A549 (cell line): ENCODE data around the gene MESP1. TPM values are rescaled to one million over a fixed set of nuclear protein-coding genes. Genes with fewer than 3 reads are reported as not detected.

ENCODE experiments used
- ATAC-seq, 2 experiments: fragments of 200-7000 bp in 1 of 2; fragments of >200 bp in 1 of 2; cut with Nextera tagmentation in 1 of 2; cut with Tn5 transposase in 1 of 2; 3 replicates each; pipeline versions ENCODE4 v1.8.0 to v1.9.1; 2018 to 2020; ENCODE audit warnings: mild to moderate bottlenecking in 1 of 2, moderate library complexity in 1 of 2
- CTCF ChIA-PET: fragments of 300-600 bp; sonication (Branson Sonifier 250); formaldehyde crosslinking; extraction: SDS; loops from one replicate; lab custom pipeline; 2021; ENCODE audit warnings: antibody characterized with exemption, inconsistent platforms; lab: Yijun Ruan, JAX
- POLR2A ChIA-PET: fragments of 350-600 bp; formaldehyde crosslinking; extraction: SDS; loops from one replicate; lab custom pipeline; 2021; ENCODE audit warnings: antibody characterized with exemption, inconsistent platforms; lab: Yijun Ruan, JAX
- DNase-seq, 2 experiments: peaks; one replicate each; pipeline versions ENCODE4 v3.0.0 to v3.0.0-alpha.2; 2011 to 2016; ENCODE audit warnings: low read depth in 1 of 2, low spot score in 1 of 2
- FAIRE-seq: peaks from 2 replicates; lab custom pipeline; 2011; peaks lifted over from hg19 to GRCh38; lab: Jason Lieb, UNC
- H3K27ac ChIP-seq, 2 experiments: fragments of >200 bp; sonication (Bioruptor Twin); formaldehyde crosslinking; 3 replicates each; pipeline ENCODE4 v1.5.1; 2016 to 2017
- H3K4me1 ChIP-seq: fragments of >200 bp; sonication (Bioruptor Twin); formaldehyde crosslinking; 3 replicates; pipeline ENCODE4 v1.6.1; 2016
- H3K4me2 ChIP-seq: fragments of >200 bp; sonication (Bioruptor Twin); formaldehyde crosslinking; 3 replicates; pipeline ENCODE4 v1.6.1; 2016
- H3K4me3 ChIP-seq: fragments of >200 bp; sonication (Bioruptor Twin); formaldehyde crosslinking; 3 replicates; pipeline ENCODE4 v1.5.1; 2016
- H3K9me3 ChIP-seq: fragments of >200 bp; sonication (Bioruptor Twin); formaldehyde crosslinking; 3 replicates; pipeline ENCODE4 v1.6.1; 2016
- BHLHE40 ChIP-seq: IDR thresholded peaks from 2 replicates; pipeline ENCODE4 v1.6.1; 2012; ENCODE audit warnings: low read depth, low read length, inconsistent platforms
- CBX2 ChIP-seq: fragments of 200-600 bp; sonication (generic); IDR thresholded peaks from 2 replicates; pipeline ENCODE4 v1.6.1; 2016; ENCODE audit warnings: low read depth, mild to moderate bottlenecking, borderline replicate concordance
- CHD4 ChIP-seq: fragments of 200-600 bp; sonication (generic); IDR thresholded peaks from 2 replicates; pipeline ENCODE4 v1.6.1; 2016; ENCODE audit warnings: antibody characterized with exemption, mild to moderate bottlenecking, borderline replicate concordance
- EHMT2 ChIP-seq: fragments of 200-600 bp; sonication (generic); IDR thresholded peaks from 2 replicates; pipeline ENCODE4 v1.6.1; 2016; ENCODE audit warnings: antibody characterized with exemption, low read depth, mild to moderate bottlenecking, moderate library complexity
- EP300 ChIP-seq, 2 experiments: fragments of >200 bp; sonication (Bioruptor Twin); formaldehyde crosslinking; IDR thresholded peaks; 2 replicates in 1 of 2; 3 replicates in 1 of 2; pipeline ENCODE4 v1.6.1; 2016 to 2017
- FOSB ChIP-seq: fragments of 250-450 bp; sonication (Bioruptor Pico); IDR thresholded peaks from 2 replicates; pipeline ENCODE4 v1.5.0; 2020; ENCODE audit warnings: mild to moderate bottlenecking, moderate library complexity
- FOXS1 ChIP-seq: fragments of 250-450 bp; sonication (Bioruptor Pico); IDR thresholded peaks from 2 replicates; pipeline ENCODE4 v1.5.0; 2020; ENCODE audit warnings: mild to moderate bottlenecking, moderate library complexity
- GATA3 ChIP-seq: IDR thresholded peaks from 2 replicates; pipeline ENCODE4 v1.6.1; 2012; ENCODE audit warnings: borderline replicate concordance
- HDAC2 ChIP-seq: fragments of 200-600 bp; sonication (generic); IDR thresholded peaks from 2 replicates; pipeline ENCODE4 v1.6.1; 2016
- HEYL ChIP-seq: fragments of 250-450 bp; sonication (Bioruptor Pico); IDR thresholded peaks from 2 replicates; pipeline ENCODE4 v1.8.0; 2021; ENCODE audit warnings: mild to moderate bottlenecking, moderate library complexity
- HOXB5 ChIP-seq: fragments of 250-450 bp; sonication (Bioruptor Pico); IDR thresholded peaks from 2 replicates; pipeline ENCODE4 v1.5.0; 2020; ENCODE audit warnings: mild to moderate bottlenecking, moderate library complexity
- JUN ChIP-seq, 2 experiments: fragments of >200 bp; sonication (Bioruptor Twin); formaldehyde crosslinking; IDR thresholded peaks; 2 replicates in 1 of 2; 3 replicates in 1 of 2; pipeline ENCODE4 v1.6.1; 2016 to 2017
- MYC ChIP-seq: IDR thresholded peaks from 2 replicates; pipeline ENCODE4 v1.6.1; 2012; ENCODE audit warnings: mild to moderate bottlenecking, inconsistent platforms, low read length, improper control_type of control experiment, borderline replicate concordance
- POLR2A ChIP-seq: IDR thresholded peaks from 2 replicates; pipeline ENCODE4 v1.6.1; 2012; ENCODE audit warnings: mild to moderate bottlenecking, low read length
- RAD21 ChIP-seq, 2 experiments: fragments of >200 bp in 1 of 2; sonication (Bioruptor Twin) in 1 of 2; formaldehyde crosslinking in 1 of 2; IDR thresholded peaks in 1 of 2; conservative IDR thresholded peaks in 1 of 2; 2 replicates in 1 of 2; 3 replicates in 1 of 2; pipeline ENCODE4 v1.6.1; 2012 to 2018; ENCODE audit warnings: inconsistent platforms in 1 of 2
- RCOR1 ChIP-seq: fragments of 150-350 bp; IDR thresholded peaks from 2 replicates; pipeline ENCODE4 v1.6.1; 2014; ENCODE audit warnings: antibody characterized with exemption, low read length, low read depth
- WGBS: methylation state at CpG from one replicate; pipeline ENCODE4 v1.1.6; 2017; ENCODE audit errors: missing lambda C conversion rate; 5-methylcytosine and 5-hydroxymethylcytosine counted together
- polyA plus RNA-seq, 4 experiments: library from polyadenylated mRNA; depleted of rRNA in 3 of 4; stranded (reverse); fragments of >200 nt; fragmentation: RNase III in 1 of 4; extraction: RNeasy Plus Mini Kit Qiagen cat#74134 plus additional on column Dnase treatment in 1 of 4; gene quantifications; 2 replicates in 3 of 4; 3 replicates in 1 of 4; pipeline ENCODE4 v1.2.3, GENCODE V29; 2011 to 2017
- TF ChIP-seq, protein P1 (sequence below): fragments of 200-600 bp; sonication (generic); IDR thresholded peaks from 2 replicates; pipeline ENCODE4 v1.6.1; 2016; ENCODE audit warnings: antibody characterized with exemption, mild to moderate bottlenecking, moderate library complexity
- TF ChIP-seq, protein P2 (sequence below): fragments of 250-450 bp; sonication (Bioruptor Pico); IDR thresholded peaks from 2 replicates; pipeline ENCODE4 v1.5.0; 2021; ENCODE audit warnings: mild to moderate bottlenecking, moderate library complexity, borderline replicate concordance
- TF ChIP-seq, protein P3 (sequence below): IDR thresholded peaks from 2 replicates; pipeline ENCODE4 v1.6.1; 2012
- TF ChIP-seq, protein P4 (sequence below): IDR thresholded peaks from 2 replicates; pipeline ENCODE4 v1.6.1; 2012
- TF ChIP-seq, protein P5 (sequence below): fragments of 250-450 bp; sonication (Bioruptor Pico); IDR thresholded peaks from 2 replicates; pipeline ENCODE4 v1.5.0; 2020; ENCODE audit warnings: low read depth, mild to moderate bottlenecking, moderate library complexity

MESP1 gene
- polyA plus RNA-seq, 2 of the 4 experiments (the other 2 are of a cell fraction) = 1.2 to 2.7 TPM

DNA sequence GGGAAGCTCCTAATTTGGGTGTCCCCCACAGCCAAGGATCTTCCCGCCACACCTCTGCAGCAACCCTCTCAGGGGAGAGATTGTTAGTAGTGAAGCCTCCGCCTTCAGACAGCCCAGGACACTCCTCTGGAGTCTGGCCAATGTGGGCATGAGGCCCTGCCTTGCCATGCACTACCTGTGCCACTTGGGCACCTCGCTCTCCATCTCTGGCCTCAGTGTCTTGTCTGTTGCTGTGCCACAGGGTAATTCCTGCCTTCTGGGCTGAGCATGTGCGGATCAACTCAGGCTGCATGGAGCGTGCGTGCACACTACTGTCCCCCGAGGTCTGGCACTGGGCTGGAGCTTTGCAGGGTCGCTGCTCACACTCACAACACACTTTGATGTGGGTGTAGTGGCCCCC lies 7.9 kb upstream of the MESP1 start (continued):
- TF ChIP-seq, protein P1, sequence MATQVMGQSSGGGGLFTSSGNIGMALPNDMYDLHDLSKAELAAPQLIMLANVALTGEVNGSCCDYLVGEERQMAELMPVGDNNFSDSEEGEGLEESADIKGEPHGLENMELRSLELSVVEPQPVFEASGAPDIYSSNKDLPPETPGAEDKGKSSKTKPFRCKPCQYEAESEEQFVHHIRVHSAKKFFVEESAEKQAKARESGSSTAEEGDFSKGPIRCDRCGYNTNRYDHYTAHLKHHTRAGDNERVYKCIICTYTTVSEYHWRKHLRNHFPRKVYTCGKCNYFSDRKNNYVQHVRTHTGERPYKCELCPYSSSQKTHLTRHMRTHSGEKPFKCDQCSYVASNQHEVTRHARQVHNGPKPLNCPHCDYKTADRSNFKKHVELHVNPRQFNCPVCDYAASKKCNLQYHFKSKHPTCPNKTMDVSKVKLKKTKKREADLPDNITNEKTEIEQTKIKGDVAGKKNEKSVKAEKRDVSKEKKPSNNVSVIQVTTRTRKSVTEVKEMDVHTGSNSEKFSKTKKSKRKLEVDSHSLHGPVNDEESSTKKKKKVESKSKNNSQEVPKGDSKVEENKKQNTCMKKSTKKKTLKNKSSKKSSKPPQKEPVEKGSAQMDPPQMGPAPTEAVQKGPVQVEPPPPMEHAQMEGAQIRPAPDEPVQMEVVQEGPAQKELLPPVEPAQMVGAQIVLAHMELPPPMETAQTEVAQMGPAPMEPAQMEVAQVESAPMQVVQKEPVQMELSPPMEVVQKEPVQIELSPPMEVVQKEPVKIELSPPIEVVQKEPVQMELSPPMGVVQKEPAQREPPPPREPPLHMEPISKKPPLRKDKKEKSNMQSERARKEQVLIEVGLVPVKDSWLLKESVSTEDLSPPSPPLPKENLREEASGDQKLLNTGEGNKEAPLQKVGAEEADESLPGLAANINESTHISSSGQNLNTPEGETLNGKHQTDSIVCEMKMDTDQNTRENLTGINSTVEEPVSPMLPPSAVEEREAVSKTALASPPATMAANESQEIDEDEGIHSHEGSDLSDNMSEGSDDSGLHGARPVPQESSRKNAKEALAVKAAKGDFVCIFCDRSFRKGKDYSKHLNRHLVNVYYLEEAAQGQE = no peak
- no peak for TF ChIP-seq FOXS1

DNA sequence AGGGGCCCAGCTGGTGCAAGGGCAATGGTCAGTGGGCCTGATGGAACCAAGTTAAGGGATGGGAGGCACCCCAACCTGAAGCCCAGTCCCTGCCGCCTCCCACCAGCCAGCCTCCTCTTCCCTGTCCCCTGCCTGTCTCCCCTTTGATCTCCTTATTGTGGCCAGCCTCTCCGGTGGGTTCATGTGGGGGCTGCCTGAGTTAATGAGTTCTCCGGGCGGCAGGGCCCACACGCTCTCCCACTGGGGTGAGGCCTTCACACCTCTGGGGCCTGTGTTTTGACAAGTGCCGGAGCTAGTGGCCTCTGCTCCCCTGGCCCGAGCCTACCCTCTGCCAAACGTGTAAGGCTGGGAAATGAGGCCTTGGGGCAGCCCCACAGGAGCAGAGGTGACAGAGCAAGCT lies 7.2 kb upstream of the MESP1 start:
- FAIRE-seq (no peak), ATAC-seq (no peak), DNase-seq (no peak)
- ChIA-PET CTCF (interaction anchor here (0.7 to 17.7 kb wide), 10 partner anchors 8 to 328 kb away, joined by 3 to 491 read pairs (median 47); partner anchors contain the start of genes AP3S2, MESP1 and MESP2), POLR2A (no interaction called here)
- H3K4me1 ChIP-seq = peaks cover 13% of the 10 kb centered on the region; the same call in 2 of the 3 replicates
- 87% methylated on average over 8 of the region's 8 CpGs for WGBS
- no peaks in the 10 kb centered on the region for H3K9me3 ChIP-seq
- TF ChIP-seq CHD4 = no peak
- TF ChIP-seq JUN (IDR thresholded peaks at IDR 0.05) = no peak
- TF ChIP-seq, protein P2, sequence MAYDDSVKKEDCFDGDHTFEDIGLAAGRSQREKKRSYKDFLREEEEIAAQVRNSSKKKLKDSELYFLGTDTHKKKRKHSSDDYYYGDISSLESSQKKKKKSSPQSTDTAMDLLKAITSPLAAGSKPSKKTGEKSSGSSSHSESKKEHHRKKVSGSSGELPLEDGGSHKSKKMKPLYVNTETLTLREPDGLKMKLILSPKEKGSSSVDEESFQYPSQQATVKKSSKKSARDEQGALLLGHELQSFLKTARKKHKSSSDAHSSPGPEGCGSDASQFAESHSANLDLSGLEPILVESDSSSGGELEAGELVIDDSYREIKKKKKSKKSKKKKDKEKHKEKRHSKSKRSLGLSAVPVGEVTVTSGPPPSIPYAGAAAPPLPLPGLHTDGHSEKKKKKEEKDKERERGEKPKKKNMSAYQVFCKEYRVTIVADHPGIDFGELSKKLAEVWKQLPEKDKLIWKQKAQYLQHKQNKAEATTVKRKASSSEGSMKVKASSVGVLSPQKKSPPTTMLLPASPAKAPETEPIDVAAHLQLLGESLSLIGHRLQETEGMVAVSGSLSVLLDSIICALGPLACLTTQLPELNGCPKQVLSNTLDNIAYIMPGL (CRISPR knock-in tag) = no peak
- no peak for TF ChIP-seq FOXS1
- TF ChIP-seq HDAC2 = no peak
- TF ChIP-seq EP300 (IDR thresholded peaks at IDR 0.05) = no peak
- no peak for TF ChIP-seq HEYL (CRISPR knock-in tag)
- TF ChIP-seq, protein P3, sequence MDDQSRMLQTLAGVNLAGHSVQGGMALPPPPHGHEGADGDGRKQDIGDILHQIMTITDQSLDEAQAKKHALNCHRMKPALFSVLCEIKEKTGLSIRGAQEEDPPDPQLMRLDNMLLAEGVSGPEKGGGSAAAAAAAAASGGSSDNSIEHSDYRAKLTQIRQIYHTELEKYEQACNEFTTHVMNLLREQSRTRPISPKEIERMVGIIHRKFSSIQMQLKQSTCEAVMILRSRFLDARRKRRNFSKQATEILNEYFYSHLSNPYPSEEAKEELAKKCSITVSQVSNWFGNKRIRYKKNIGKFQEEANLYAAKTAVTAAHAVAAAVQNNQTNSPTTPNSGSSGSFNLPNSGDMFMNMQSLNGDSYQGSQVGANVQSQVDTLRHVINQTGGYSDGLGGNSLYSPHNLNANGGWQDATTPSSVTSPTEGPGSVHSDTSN = no peak
- no peak for TF ChIP-seq HOXB5 (CRISPR knock-in tag)
- TF ChIP-seq BHLHE40 = no peak
- no peak for TF ChIP-seq CBX2
- no peak overlapping the region for H3K4me2 ChIP-seq
- H3K4me3 ChIP-seq = no peak overlapping the region
- H3K27ac ChIP-seq = no peak overlapping the region

DNA sequence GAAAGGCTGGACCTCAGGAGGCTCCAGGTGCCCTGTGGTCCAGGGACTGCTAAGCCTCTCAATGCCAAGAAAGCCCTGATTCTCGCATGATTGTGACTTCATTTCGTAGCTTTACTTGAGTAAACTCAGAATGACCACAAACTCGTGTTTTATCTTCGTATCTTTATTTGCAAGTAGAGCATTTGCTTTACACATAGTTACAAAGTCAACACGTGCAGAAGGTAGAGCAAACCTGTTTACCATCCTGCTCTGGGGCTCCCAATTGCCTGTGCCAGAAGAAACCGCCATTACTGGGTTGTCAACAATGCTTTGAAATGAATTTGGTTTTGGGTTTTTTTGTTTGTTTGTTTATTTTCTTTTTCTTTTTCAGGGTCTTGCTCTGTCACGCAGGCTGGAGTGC lies 5.8 kb upstream of the MESP1 start:
- ChIA-PET POLR2A (no interaction called here), CTCF (interaction anchor here (0.6 to 17.7 kb wide), 8 partner anchors 16 to 530 kb away, joined by 3 to 491 read pairs (median 10); partner anchors contain the start of genes AP3S2 and MESP2)
- H3K4me2 ChIP-seq = no peak overlapping the region
- ATAC-seq (no peak), DNase-seq (peak in 1 of 2 experiments; percentile 51), FAIRE-seq (no peak)
- 44% methylated on average over 7 of the region's 7 CpGs for WGBS
- no peak overlapping the region for H3K4me3 ChIP-seq
- no peak for TF ChIP-seq MYC
- peak; percentile 67 for TF ChIP-seq GATA3
- no peak overlapping the region for H3K27ac ChIP-seq
- H3K9me3 ChIP-seq = no peaks in the 10 kb centered on the region
- peaks cover 13% of the 10 kb centered on the region; the same call in 2 of the 3 replicates for H3K4me1 ChIP-seq

DNA sequence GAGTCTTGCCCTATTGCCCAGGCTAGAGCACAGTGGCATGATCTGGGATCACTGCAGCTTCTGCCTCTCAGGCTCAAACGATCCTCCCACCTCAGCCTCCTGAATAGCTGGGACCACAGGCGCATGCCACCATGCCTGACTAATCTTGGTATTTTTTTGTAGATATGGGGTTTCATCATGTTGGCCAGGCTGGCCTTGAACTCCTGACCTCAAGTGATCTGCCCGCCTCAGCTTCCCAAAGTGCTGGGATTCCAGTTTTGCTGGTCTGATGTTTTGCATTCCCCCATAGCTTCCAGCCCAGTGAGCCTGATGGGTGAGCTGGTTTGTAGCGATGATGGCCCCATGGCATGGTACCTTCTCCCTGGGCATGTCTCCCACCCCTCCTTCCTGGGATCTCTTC lies 4.7 kb upstream of the MESP1 start:
- FAIRE-seq (no peak), ATAC-seq (no peak), DNase-seq (no peak)
- no peak overlapping the region for H3K27ac ChIP-seq
- CTCF ChIA-PET = interaction anchor here (0.7 to 17.7 kb wide), 9 partner anchors 8 to 138 kb away, joined by 3 to 491 read pairs (median 11); partner anchors contain the start of genes AP3S2 and MESP2
- 79% methylated on average over 4 of the region's 4 CpGs for WGBS
- TF ChIP-seq FOSB (CRISPR knock-in tag) (no peak), RAD21 (conservative IDR thresholded peaks at IDR 0.05 in 1 of 2, IDR thresholded peaks at IDR 0.05 in 1 of 2) (no peak), POLR2A (no peak), EHMT2 (no peak), EP300 (IDR thresholded peaks at IDR 0.05) (no peak), RCOR1 (no peak)
- TF ChIP-seq, protein P4, sequence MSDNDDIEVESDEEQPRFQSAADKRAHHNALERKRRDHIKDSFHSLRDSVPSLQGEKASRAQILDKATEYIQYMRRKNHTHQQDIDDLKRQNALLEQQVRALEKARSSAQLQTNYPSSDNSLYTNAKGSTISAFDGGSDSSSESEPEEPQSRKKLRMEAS = no peak
- TF ChIP-seq, protein P5, sequence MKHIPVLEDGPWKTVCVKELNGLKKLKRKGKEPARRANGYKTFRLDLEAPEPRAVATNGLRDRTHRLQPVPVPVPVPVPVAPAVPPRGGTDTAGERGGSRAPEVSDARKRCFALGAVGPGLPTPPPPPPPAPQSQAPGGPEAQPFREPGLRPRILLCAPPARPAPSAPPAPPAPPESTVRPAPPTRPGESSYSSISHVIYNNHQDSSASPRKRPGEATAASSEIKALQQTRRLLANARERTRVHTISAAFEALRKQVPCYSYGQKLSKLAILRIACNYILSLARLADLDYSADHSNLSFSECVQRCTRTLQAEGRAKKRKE (CRISPR knock-in tag) = no peak
- no peaks in the 10 kb centered on the region for H3K9me3 ChIP-seq
- no peak overlapping the region for H3K4me3 ChIP-seq
- no peak overlapping the region for H3K4me2 ChIP-seq
- POLR2A ChIA-PET = no interaction called here
- H3K4me1 ChIP-seq = peaks cover 16% of the 10 kb centered on the region
